Measurements from ENCODE around the gene GPC6. TPM values are rescaled to one million over a fixed set of nuclear protein-coding genes. Genes with fewer than 3 reads are reported as not detected.

Gene GPC6
- polyA plus RNA-seq, 1 donor = 4.1 TPM

DNA sequence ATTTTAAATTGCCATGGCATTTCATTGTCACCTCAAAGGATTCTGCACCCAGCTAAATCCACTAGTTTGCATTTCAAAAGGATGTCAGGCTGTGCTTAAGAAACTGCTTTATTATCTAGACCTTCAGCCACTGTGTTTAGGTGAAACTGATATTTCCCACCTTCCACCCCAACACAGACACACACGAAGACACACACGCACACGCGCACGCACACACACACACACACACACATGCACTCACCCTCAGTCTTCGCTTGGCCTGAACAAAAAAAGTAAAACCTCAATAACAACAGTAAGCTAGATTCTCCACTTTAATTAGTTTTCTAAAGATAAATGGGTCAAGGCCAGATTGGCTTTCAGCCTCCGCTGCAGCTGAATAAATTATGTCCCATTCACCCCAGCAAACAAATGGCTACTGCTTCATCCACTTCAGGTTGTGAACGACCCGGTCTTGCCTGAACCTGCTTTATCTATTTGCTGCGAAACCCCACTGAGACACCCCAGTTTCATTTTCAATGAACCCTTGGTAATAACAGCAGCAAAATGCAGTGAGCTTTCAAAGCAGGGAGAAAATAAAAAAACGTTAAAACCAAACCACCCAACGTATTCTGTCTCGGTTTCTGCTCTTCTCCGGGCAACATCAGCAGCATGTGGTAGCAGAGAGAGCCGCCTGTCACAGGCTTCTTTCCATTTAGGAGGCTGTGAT lies 1086.1 kb downstream of the GPC6 start:
- no peak for DNase-seq

GRCh38 chr13:94313321-94313910 lies 1086.8 kb downstream of the GPC6 start:
- no peak for DNase-seq

- no peak for DNase-seq
Observed at GRCh38 chr13:94313926-94314325, 1087.3 kb downstream of the GPC6 start.

DNA sequence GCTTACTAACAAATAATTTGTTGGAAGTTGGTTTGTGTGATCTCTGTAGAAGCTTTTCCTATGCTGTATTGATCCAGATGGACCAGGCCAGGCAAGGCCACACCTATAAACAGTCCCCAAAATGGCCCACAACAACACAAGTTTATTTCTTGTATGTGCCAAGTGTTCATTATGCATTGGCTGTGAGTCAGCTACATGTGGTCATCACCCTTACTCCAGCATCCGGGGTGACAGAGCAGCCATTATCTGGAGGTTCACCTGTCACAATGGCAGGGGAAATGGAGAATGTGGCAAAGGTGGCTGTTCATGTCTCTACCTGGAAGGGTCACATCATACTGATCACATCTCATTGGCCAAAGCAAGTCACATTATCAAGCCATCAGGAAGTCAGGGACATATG lies 1088.6 kb downstream of the GPC6 start:
- no peak for DNase-seq

GRCh38 chr13:94317063-94317491 lies 1090.5 kb downstream of the GPC6 start:
- no peak for DNase-seq

DNA sequence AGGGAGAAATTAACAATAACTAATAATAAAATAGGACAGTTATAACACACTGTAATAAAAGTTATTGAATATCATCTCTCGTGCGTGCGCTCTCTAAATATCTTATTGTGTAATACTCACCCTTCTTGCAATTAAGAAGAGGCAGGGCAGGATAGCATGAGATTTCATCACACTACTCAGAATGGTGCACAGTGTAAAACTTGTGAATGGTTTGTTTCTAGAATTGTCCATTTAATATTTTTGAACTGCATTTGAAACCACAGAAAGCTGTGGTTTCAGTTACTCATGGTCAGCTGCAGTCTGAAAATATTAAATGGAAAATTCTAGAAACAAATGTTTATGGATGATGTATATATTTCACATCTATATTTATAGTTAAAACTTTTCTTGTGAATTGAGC lies 1091.8 kb downstream of the GPC6 start:
- DNase-seq = no peak

DNA sequence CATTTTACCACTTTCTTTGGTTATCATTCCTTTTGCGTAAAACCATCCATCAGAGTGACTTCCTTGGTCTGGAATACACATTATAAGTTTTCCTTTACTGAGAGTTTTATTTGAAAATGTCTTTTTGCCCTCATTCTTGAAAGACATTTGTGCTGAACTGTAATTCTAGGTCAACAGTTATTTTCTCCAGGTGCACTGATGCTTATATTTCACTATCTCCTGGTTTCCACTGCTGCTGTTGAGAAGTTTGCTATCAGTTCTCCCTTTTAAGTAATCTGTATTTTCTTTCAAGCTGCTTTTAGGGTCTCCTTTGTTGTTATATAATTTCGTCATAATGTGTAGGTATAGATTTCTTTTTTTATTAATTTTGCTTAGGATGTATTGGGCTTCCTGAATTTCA lies 1092.9 kb downstream of the GPC6 start:
- DNase-seq = no peak

DNA sequence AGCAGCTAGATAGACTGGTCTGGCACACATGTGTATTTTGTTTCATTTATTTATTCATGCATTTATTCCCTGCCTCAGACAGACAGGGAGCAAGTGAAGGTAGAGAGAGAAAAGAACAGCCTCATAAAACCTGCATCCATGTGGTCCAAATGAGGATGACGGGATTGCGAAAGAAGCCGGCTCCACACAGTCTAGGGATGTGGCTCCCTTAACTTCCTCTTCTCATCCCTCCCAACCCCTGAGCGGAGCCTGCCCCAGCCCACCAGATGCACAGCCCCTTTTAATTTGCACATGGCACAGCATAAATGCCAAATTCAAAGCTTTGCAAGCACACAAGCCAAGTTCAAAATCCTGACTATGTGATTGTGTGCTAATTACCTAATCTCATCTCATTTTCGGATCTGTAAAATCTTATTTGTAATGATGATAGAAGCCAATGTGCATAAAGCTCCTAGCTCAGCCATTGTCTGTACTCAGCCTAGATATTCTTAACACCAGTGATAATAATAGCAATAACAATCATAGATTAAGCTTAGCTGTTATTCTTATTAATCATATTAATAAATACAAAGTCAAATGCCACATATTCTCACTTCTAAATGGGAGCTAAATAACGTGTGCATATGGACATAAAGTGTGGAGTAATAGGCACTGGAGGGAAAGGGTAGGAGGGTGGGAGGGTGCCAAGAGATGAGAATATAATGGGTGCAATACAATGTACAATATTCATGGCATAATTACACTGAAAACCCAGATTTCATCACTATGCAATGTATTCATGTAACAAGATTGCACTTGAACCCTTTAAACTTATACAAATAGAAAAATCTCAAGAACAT lies 1096.5 kb downstream of the GPC6 start:
- DNase-seq = no peak

DNA sequence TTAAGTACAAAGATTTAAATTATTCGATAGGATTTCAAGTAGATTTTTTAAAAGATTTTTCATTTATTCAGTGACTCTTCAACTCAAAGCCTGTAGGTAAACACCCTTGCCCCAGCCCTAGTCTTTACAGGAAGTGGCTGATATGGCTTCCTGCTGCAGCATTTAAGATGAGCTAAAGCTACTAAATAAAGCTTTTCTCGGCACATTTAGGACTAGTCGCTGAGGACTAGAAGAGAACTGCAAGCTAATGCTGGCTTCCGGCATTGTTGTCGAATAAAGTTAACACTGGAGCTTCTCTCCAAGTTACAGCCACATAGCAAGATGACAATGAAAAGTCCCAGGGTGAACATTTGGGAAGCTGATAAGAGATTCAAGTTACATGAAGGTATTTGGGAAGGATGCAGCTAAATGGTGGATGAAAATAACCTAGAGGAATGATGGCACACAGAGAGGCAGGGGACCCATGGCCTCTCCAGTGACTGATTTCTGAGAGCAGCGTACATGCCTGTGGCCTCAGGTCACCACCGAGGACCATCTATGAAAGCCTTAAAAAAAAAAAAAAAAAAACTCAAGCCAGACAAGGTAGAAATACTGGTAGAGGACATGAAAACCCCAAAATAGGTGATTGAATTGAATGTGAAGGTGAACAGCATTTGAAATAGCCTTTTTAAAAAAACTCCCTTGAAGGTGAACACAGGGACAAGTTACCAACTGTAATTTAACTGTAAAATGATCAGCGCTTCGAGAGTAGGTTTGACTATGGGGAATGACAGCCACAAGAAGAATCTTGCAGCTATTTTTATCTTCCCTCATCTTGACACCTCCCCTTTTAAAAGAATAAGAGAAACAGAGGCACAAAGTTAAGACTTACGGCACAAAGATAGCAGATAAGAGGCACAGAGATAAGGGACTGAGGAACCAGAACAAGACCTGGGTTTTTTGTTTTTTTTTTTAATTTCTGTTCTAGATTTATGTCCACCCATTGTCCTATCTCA lies 1097.5 kb downstream of the GPC6 start:
- no peak for DNase-seq

DNA sequence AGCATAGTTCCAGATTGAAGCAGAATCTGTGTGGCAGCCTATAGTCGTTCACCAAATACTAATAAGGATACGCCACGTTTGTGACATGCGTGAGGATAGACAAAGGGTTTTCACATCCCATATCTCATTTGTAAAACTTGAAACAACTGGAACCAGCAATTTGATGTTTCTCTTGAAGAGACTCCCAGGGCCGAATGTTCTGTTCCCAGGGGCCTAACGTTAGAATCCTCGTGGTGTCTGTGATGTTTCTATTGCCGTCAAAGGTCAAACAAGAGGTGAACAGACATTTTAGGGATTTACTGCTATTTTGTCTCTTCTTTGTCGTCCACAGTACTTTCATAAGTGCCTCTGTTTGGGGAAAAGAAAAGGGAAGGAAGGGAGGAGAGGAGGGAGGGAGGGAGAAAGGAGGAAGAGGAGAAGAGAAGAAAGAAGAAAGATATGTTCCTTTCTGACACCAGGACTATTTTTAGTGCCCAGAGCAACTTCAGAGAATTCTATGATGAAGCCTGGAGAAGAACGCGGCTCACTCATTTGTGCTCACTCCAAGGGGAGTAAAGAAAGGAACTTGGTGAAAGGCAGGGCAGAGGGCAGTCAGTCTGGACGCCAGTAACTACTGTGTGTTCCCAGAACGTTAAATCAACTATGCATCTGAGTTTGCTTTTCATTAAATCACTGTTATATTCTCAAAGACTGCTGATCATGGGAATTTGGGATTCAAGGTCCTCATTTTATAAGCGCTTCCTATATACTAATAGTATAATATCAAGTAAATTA lies 1098.3 kb downstream of the GPC6 start:
- DNase-seq = no peak

- DNase-seq = no peak
Observed at GRCh38 chr13:94325650-94326049, 1099.0 kb downstream of the GPC6 start.

DNA sequence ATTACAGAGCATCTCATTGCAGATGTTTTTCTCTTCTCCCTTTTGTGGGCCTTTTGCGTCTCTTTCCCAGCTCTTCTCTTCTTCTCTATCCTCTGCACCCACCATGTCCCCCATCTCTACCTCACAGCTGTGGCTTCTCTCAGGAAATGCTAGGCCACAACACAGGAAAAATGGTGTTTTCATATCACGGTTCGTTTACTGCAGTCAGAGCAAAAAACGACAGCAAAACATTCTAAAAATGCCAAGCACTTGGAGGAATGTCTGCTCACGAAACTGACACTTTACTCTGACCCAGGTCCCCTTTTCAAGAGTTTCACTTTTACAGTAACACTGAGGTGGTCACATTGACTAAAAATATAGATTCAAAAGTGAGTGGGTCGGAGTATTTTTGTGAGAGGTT lies 1100.7 kb downstream of the GPC6 start:
- no peak for DNase-seq

- DNase-seq = no peak
Observed at GRCh38 chr13:94328381-94329041, 1101.9 kb downstream of the GPC6 start.

DNA sequence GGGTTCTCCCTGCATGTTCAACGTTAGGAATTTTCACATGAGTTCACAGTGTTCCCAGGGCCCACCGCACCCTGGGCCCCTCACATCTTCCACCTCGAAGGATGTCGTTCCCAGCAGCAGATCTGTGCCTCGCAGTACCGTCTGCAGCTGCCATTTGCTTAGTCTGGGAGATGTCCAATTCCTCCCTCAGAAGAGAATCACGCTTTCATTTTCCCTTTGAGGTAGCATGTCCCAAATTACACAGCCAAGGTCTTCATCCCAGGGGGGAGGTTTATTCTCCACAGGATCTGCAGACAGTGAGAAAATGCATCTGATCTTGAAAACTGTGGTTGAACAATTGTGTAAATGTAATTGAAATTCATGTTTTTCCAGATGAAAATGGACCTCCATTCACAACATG lies 1102.7 kb downstream of the GPC6 start:
- DNase-seq = no peak

DNA sequence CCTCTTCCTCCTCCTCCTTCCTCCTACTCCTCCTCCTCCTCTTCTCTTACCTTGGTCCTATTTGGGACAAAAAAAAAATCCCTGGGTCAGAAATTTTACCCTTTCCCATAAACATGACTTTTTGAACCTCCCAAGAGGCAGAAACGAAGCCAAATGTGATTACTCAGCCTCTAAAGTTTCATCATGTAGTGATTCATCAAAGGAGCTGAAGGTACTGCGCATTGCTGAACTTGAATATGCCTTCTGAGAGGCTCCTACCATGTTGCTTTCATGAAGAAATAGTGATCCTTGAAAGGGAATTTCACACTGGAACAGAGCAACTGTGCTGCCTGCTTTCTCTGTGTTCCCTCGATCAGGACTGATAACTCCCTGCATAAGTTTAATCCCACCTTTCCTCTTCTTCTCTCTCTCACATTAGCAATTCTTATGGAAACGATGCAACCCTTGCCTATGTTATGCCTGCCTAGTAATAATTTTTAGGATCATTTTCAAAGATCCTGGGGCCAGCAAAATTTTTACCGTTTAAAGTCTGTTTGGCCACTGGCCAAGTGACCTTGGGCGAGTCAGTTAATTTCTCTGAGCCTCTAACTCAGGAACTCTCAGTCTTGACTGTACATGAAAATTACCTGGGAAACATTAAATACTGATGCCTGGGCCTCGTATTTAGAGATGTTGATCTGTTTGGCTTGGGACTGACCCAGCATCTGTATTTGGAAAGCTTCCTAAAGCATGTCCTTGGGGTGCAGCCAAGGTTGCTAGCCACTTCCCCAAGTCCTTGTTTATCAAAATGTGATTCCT lies 1103.3 kb downstream of the GPC6 start:
- DNase-seq = no peak

DNA sequence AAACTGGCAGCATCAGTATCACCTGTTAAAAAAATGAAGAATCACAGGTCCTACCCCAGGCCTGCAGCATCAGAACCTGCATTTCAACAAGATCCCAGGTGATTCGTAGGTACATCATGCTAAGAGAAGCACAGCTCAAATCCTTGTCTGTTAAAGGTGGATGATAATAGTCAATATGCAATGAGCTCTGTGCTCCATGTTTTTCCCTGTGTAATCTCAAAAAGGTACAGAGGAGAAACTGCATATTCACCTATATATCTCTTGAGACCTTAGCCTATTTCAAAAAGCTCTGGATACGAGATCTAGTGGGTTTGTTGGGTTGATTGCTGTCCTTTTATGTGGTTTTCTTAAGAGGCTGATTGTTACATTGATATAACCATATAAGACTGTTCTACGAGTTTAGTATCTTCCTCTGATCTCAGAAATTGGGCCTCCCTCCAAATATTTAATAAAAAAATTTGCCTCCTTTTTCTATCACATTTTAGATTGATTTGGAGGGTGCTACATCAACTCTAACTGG lies 1104.0 kb downstream of the GPC6 start:
- DNase-seq = no peak

GRCh38 chr13:94331281-94331680 lies 1104.7 kb downstream of the GPC6 start:
- DNase-seq = no peak

GRCh38 chr13:94332359-94333096 lies 1105.9 kb downstream of the GPC6 start:
- DNase-seq = no peak
